ENCODE data around the gene MXD1.

MXD1 gene

GRCh38 chr2:69961496-69961895, 46.6 kb downstream of the MXD1 start, which contains the start of gene ASPRV1:
TSS of gene ASPRV1 (minus strand) at chr2:69961631. CDS start at chr2:69961436, 195 bp downstream.
- no peak within 1 kb of the TSS for H3K4me2 ChIP-seq
- H3K4me3 ChIP-seq: no peak within 1 kb of the TSS
- H3K27me3 ChIP-seq: no peaks in the 10 kb centered on the region
- no peak within 1 kb of the TSS for H3K9ac ChIP-seq
- peaks cover 13% of the 10 kb centered on the region for H3K4me1 ChIP-seq
- no peaks in the 10 kb centered on the region; the same call in 1 of the 2 replicates for H3K36me3 ChIP-seq
- H3K27ac ChIP-seq: no peak within 1 kb of the TSS
- no peaks in the 10 kb centered on the region for H4K20me1 ChIP-seq
- H3K9me3 ChIP-seq: no peaks in the 10 kb centered on the region
- no peak for TF ChIP-seq Cebpa-rat (IDR thresholded peaks at IDR 0.05)

GRCh38 chr2:69962986-69963730, 48.2 kb downstream of the MXD1 start:
- Histone ChIP-seq H4K20me1 (no peaks in the 10 kb centered on the region), H3K36me3 (no peaks in the 10 kb centered on the region; the same call in 1 of the 2 replicates), H3K27ac (no peak overlapping the region), H3K9ac (no peak overlapping the region), H3K9me3 (no peaks in the 10 kb centered on the region), H3K4me3 (no peak overlapping the region), H3K4me1 (peaks cover 7% of the 10 kb centered on the region), H3K4me2 (no peak overlapping the region), H3K27me3 (no peaks in the 10 kb centered on the region)
- TF ChIP-seq Cebpa-rat (IDR thresholded peaks at IDR 0.05): no peak

DNA sequence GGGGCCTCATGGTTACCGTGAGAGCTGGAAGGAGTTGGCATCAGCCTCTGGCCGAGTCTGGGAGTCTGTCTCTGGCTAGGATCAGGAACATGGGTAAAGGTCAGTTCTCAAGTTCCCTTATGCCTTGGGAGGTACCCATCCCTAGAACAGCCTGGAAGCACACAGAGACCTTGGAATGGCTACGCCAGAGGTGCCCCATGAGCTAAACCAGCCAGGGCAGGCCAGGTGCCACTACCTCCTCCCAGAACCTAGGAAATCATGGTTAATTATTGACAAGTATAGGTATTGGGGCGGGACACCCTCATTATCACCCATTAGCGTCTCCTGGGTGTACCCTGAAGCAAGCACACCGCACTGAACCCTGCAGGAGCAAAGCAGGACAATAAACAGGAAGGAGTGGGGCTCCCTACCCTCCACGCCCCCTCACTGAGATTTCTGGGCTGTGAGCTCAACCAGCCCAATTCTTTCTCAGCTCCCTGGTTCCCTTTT, 49.5 kb downstream of the MXD1 start:
- Histone ChIP-seq H3K27ac (no peak overlapping the region), H4K20me1 (no peaks in the 10 kb centered on the region), H3K9ac (no peak overlapping the region), H3K4me1 (no peaks in the 10 kb centered on the region), H3K9me3 (no peaks in the 10 kb centered on the region), H3K4me2 (no peak overlapping the region), H3K4me3 (no peak overlapping the region), H3K27me3 (no peaks in the 10 kb centered on the region), H3K36me3 (no peaks in the 10 kb centered on the region; the same call in 1 of the 2 replicates)
- TF ChIP-seq Cebpa-rat (IDR thresholded peaks at IDR 0.05): no peak

- H3K9me3 ChIP-seq: no peaks in the 10 kb centered on the region
- TF ChIP-seq Cebpa-rat (IDR thresholded peaks at IDR 0.05): no peak
- no peak overlapping the region for H3K27ac ChIP-seq
- no peaks in the 10 kb centered on the region; the same call in 1 of the 2 replicates for H3K36me3 ChIP-seq
- no peaks in the 10 kb centered on the region for H4K20me1 ChIP-seq
- no peak overlapping the region for H3K4me2 ChIP-seq
- H3K4me1 ChIP-seq: no peaks in the 10 kb centered on the region
- H3K27me3 ChIP-seq: no peaks in the 10 kb centered on the region
- H3K9ac ChIP-seq: no peak overlapping the region
- no peak overlapping the region for H3K4me3 ChIP-seq
Observed at GRCh38 chr2:69965756-69966445, 51.0 kb downstream of the MXD1 start.

- H4K20me1 ChIP-seq: no peaks in the 10 kb centered on the region
- no peak for TF ChIP-seq Cebpa-rat (IDR thresholded peaks at IDR 0.05)
- no peak overlapping the region for H3K4me2 ChIP-seq
- H3K27me3 ChIP-seq: no peaks in the 10 kb centered on the region
- H3K4me3 ChIP-seq: no peak overlapping the region
- no peak overlapping the region for H3K27ac ChIP-seq
- no peak overlapping the region for H3K9ac ChIP-seq
- no peaks in the 10 kb centered on the region; the same call in 1 of the 2 replicates for H3K36me3 ChIP-seq
- H3K4me1 ChIP-seq: no peaks in the 10 kb centered on the region
- H3K9me3 ChIP-seq: no peaks in the 10 kb centered on the region
Observed at GRCh38 chr2:69966496-69966895, 51.6 kb downstream of the MXD1 start.

DNA sequence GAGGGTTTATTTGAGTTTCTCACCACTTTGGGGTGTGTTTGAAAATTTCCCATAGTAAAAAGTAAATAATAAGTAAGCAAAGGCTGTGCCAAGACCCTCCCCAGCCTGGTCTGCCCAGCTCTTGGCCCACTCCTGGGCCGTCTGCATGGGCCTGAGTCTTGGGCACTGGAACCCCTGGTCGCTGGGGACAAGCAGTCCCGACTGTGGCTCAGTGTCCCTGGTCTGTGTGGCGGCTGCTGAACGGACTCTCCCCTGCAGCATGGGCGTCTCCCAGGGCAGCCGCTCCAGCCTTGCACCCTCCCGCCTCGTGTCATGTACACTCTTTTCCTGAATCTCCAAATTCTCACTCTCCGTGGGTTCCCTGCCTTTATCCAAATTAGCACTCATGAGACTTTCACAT, 53.7 kb downstream of the MXD1 start:
- no peak overlapping the region for H3K9ac ChIP-seq
- H3K36me3 ChIP-seq: no peaks in the 10 kb centered on the region
- no peaks in the 10 kb centered on the region for H3K9me3 ChIP-seq
- no peaks in the 10 kb centered on the region for H3K4me1 ChIP-seq
- H3K4me2 ChIP-seq: no peak overlapping the region
- H3K27ac ChIP-seq: no peak overlapping the region
- no peak for TF ChIP-seq Cebpa-rat (IDR thresholded peaks at IDR 0.05)
- no peak overlapping the region for H3K4me3 ChIP-seq
- H3K27me3 ChIP-seq: no peaks in the 10 kb centered on the region
- no peaks in the 10 kb centered on the region for H4K20me1 ChIP-seq

- no peak for TF ChIP-seq Cebpa-rat (IDR thresholded peaks at IDR 0.05)
- H3K9me3 ChIP-seq: no peaks in the 10 kb centered on the region
- no peaks in the 10 kb centered on the region for H4K20me1 ChIP-seq
- no peak overlapping the region for H3K27ac ChIP-seq
- H3K4me1 ChIP-seq: no peaks in the 10 kb centered on the region
- H3K9ac ChIP-seq: no peak overlapping the region
- H3K27me3 ChIP-seq: no peaks in the 10 kb centered on the region
- H3K4me2 ChIP-seq: no peak overlapping the region
- H3K36me3 ChIP-seq: no peaks in the 10 kb centered on the region
- no peak overlapping the region for H3K4me3 ChIP-seq
Observed at GRCh38 chr2:69969126-69969983, 54.4 kb downstream of the MXD1 start.

DNA sequence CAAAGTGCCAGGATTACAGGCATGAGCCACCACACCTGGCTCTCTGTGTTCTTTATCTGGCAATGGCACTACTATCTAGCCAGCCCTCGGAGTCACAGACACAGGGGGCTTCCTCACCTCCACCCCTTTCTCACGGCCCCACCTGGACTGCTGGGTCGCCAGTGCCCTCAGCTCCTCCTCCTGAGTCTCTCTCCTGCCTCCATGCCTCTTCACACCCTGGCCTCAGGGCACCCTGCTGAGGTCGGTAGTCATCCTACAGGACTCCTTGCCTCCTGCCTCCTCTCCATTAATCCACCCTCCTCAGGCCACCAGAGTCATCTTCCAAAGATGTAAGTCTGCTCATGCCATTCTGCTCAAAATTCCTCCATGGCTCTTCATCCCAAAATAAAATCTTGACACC, 55.1 kb downstream of the MXD1 start:
- H3K4me2 ChIP-seq: no peak overlapping the region
- no peak overlapping the region for H3K27ac ChIP-seq
- H3K4me3 ChIP-seq: no peak overlapping the region
- no peaks in the 10 kb centered on the region for H4K20me1 ChIP-seq
- no peaks in the 10 kb centered on the region for H3K9me3 ChIP-seq
- no peaks in the 10 kb centered on the region for H3K36me3 ChIP-seq
- no peaks in the 10 kb centered on the region for H3K27me3 ChIP-seq
- no peak overlapping the region for H3K9ac ChIP-seq
- TF ChIP-seq Cebpa-rat (IDR thresholded peaks at IDR 0.05): no peak
- no peaks in the 10 kb centered on the region for H3K4me1 ChIP-seq

DNA sequence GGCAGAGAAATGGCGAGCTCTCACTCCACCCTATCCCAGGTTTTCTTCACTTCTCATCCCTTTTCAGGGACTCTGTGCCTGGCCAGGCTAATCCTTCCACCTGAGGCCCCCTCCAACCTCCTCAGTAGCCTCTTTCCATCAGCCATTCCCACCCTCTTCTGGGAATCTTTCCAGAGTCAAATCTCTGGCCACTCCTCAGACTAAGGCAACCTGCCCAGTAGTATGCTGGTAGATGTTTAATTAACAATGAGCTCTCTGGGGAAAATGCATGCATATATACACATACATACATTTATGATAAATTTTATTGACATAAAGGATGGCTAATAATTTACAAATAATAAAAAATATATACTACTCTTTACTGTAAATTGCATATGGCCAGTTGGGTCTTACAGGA, 57.9 kb downstream of the MXD1 start:
- no peak overlapping the region for H3K9ac ChIP-seq
- no peak for TF ChIP-seq Cebpa-rat (IDR thresholded peaks at IDR 0.05)
- H3K36me3 ChIP-seq: no peaks in the 10 kb centered on the region
- H4K20me1 ChIP-seq: no peaks in the 10 kb centered on the region
- H3K4me1 ChIP-seq: no peaks in the 10 kb centered on the region
- H3K9me3 ChIP-seq: no peaks in the 10 kb centered on the region
- H3K4me2 ChIP-seq: no peak overlapping the region
- no peaks in the 10 kb centered on the region for H3K27me3 ChIP-seq
- H3K27ac ChIP-seq: no peak overlapping the region
- H3K4me3 ChIP-seq: no peak overlapping the region
